Left renal cortex interstitium (tissue), 4 donors: ENCODE data around the gene ARHGEF1. TPM values are rescaled to one million over a fixed set of nuclear protein-coding genes. Genes with fewer than 3 reads are reported as not detected.
"Not testable (repeated sequence)": the region's sequence is repeated elsewhere in the genome, so short reads cannot be mapped to it uniquely, and the experiment has no call there.

Experiments used
- DNase-seq, 4 donors: peaks; one replicate each; pipeline ENCODE4 v3.0.0-alpha.2; 2013; ENCODE audit warnings: low read depth in 4 of 4, low spot score in 2 of 4, missing footprints in 1 of 4
- polyA plus RNA-seq, 4 donors: library from polyadenylated mRNA; unstranded; fragments of 120-200 nt; gene quantifications; one replicate each; pipeline ENCODE4 v1.2.1, GENCODE V29; 2013; ENCODE audit not compliant: insufficient read length in 4 of 4

The ARHGEF1 gene
- polyA plus RNA-seq, 4 donors: 32.1 to 77.6 (median 53.4) TPM

DNA sequence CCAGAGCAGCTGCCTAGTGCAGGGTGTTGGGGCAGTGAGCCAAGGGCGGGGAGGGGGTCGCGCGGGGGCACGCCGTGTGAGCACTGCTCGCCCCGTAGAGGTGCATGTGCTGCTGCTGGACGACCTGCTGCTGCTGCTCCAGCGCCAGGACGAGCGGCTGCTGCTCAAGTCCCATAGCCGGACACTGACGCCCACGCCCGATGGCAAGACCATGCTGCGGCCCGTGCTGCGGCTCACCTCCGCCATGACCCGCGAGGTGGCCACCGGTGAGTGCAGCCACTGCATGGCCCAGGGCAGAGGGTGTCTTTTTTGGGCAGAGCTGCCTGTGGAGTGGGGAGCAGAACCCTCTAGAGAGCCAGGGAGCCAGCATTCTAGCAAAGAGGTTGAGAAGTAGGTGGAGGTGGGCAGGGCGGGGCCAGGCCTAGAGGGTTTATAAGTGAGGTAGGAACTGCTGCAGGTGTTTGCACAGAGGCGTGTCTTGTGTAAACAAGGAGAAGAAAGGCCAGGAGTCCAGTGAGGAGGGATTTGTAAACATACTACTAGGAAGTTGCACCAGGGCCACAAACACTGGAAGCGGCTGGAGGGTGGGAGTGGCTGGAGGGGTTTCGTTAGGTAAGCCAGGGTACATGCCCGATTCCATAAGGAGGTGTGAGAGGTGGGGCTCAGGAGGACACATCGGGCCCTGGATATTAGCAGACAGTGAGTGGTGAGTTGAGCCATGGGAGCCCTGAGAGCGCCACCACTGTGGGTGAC, 21.3 kb downstream of the ARHGEF1 start:
- no peak for DNase-seq

DNA sequence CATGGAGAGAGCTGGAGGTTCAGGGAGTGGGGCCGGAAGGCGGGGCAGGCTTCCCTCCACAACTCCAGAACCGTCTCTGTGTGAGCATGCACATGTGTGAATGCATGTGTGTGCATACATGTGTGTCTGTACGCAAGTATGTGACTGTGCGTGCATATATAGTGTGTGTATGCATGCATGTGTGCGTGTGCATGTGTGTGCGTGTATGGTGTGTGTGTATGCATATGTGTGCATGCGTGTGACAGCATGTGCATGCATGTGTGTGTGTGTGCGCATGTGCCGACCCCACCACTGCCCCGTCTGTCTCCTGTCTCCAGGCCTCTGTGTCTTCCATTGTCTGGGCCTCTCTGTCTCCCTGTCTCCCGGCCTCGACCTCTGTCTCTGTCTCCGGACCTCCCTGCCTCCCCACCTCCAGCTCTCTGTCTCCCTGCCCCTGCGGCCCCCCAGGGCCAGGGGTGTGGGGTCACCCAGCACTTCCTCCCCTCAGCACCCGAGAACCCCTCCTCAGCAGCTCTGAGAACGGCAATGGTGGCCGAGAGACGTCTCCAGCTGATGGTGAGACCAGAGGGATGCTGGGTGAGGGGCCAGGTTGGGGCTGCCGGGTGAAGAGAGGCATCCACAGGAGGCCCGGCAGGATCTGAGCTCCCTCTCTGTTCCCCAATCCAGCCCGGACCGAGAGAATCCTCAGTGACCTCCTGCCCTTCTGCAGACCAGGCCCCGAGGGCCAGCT, 22.5 kb downstream of the ARHGEF1 start:
- no peak for DNase-seq

DNA sequence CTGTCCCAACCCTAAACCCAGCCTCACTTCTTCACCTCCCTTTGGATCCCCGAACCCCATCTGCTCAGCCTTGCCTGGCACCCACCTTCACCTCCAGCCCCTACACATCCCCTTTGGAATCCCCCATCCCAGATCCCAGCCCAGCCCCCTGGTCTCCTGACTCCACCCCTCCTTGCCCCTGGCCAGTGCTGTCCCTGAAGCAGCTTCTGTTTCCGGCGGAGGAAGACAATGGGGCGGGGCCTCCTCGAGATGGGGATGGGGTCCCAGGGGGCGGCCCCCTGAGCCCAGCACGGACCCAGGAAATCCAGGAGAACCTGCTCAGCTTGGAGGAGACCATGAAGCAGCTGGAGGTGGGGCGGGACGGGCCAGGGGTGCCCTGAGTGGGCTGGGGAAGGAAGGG, 23.3 kb downstream of the ARHGEF1 start:
- DNase-seq: no peak

DNA sequence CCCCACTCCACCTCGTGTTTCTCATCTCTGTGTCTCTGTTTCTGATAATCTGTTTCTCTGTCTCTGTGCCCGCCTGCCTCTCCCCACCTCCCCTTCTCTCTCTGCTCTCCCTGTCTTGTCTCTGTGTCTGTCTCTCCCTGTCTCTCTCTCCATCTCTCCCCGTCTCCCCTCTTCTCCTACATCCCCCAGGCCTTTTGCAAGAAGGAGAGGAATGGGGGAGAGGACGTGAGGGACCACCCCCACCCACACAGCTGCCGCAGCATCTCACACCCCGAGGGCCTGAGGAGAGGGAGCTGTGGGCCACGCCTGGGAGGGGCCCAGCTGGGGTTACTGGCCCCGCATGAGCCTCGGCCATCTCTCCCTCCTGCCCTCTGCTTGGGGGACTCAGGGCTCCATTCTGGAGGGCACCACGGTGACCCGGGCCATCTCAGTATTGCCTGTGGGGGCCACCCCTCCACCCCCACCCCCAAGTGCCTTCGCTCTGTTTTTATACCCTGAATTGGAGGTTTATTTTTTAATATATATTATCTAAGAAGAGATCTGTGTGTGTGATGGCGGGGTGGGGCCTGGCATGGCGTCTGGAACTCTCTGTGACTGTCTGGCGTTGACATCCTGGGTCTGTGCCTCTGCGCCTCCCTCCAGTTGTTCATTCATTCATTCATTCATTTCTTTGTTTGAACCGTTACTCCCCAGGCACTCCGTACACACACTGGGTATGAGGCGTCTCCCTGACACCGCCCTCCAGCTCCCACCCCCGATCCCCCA, 24.1 kb downstream of the ARHGEF1 start:
- no peak for DNase-seq

DNA sequence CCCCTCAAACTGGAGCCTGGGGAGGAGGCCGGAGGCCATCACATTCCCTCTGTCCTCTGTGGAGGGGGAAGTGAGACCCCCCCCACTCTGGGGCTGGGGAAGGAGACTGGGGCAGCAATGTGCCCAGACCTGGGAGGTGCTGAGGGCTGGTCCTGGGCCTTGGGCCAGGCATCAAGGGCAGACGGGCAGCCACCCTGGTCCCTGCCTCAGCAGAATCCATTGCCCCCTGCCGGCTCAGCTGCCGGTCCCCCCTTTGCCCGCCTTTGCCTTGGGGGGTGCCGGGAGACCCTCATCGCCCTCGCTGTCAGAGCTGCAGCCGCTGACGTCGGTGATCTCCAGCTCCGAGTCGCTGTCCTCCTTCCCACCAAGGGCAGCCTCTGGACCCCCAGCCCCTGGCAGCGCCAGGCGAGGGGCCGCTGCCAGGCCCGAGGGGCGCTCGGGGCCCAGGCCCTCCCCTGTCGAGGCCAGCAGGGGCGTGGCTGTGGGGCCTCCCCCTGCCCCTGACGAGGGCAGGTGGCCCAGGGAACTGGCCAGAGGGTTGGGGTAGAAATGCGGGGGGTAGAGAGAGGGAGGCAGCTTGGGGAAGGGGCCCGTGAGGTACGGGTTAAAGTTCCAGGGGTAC, 25.1 kb downstream of the ARHGEF1 start:
- no peak for DNase-seq

DNA sequence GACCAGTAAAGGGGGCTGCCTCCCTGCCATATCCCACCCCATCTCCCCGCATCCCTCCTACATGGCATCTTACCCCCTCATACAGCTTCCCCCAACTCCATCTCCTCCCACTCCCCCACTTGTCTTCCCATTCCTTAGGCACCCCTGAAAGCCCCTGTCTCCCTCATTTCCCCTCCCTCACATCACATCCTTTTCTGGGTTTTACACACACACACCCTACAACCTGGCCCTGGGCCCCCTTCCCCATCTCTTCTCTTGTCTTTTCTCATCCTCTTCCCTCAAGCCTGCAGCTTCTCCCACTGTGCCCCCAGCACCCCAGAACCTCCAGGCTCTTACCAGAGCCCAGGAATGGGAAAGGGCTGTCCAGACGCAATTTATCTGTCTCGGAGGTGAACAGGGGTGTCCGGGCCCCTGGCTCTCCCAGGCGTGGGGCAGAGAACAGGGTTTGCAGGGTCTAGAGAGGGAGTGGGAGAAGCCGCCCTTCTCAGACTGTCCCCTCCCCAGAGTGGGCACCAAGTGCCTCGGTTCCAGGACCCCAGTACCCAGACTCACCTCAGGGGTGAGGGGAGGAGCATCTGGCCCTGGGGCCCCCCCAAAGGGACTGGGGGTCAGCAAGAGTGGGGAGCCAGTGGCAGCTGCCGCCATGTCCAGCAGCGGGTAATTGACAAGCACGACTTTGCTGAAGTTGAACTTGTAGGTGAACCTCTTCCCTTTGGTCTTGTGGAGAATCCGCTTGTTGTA, 25.9 kb downstream of the ARHGEF1 start:
- DNase-seq: no peak

DNA sequence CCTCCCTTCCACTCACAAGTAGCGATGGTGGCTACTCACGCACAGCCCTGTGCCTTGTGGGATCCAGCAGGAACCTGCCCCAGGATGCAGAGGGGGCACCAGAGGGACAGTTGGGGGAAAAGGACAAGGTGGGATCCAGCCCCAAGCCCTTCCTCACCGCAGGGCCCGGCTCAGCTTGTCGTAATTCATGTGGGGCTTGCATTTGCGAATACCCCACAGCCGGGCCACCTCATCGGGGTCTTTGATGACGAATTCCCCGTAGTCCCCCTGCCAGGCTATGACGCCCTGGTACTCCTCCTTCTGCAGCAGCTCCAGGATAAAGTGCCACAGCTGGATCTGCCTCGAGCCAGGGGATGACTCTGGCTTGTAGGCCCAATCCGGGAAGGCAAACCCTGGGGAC, 26.7 kb downstream of the ARHGEF1 start:
- DNase-seq: no peak

DNA sequence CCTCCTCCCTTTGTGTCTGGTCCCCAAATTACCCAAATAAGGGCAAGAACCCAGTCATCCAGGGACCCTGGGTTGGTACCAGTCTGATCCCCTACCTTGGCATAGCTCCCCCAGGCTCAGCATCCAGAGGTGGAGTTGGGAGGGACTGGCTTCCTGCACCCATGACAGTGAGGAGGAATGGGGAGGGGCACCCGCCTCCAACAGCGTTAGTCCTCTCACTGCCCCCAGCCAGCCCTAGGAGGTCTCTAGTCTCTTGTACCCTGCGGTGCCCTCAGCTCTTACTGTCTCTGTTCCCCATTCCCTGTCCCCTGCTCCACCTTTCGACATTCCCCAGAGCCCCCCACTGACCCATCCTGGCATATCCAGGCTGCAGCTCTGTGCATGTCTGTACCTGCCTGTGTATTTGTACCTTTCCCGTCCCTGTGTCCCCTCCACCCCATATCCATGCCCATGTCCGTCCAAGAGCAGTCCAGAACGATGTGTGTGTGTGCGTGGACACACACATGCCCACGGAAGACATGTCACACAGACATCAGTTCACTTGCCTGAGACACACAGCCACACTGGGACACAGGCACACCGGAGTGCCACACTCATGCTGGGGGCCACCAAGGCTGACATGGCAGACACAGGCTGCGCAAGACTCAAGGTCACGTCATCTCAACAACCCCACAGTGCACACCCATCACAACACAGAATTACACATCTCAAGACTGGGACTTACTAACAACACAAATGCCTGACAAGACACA, 27.4 kb downstream of the ARHGEF1 start:
- no peak for DNase-seq

DNA sequence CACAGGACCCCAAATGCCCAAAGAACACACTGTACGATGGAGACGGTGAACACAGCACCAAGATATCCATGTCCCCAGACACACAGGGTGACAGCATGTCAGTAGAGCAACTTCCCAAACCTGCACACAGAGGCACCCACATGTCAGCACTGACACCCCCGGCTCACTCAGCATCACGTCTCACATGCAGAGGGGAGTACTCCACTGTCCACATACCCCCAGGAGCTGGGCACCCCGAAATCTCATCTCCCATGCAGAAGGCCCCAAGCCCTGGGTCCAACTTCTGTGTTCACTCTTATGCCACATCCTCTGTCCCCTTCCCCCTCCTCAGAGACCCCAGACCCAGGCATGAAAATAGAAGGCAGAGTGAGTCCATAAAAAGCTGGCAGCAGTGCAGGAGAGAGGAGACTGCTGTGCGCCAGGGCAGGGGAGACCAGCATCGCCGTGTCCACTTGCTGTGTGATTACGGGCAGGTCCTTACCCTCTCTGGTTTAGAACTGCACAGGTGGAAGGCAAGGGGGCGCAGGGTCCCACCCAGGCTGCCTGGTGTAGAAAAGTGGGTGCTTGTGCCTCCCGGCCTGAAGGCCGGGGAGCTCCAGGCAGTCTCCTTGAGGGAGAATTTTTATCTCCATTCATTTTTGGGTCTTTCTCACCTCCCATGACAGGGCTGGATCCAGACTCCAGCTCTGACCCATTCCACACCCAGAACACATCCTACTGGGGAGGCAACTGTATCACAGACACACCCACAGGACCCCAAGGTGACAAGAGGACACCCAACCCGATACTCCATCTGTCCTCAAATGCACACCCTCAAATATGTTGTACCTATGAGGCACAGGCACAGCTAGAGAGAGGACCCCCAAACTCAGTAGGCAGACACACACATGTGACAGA, 28.3 kb downstream of the ARHGEF1 start:
- DNase-seq: no peak

DNA sequence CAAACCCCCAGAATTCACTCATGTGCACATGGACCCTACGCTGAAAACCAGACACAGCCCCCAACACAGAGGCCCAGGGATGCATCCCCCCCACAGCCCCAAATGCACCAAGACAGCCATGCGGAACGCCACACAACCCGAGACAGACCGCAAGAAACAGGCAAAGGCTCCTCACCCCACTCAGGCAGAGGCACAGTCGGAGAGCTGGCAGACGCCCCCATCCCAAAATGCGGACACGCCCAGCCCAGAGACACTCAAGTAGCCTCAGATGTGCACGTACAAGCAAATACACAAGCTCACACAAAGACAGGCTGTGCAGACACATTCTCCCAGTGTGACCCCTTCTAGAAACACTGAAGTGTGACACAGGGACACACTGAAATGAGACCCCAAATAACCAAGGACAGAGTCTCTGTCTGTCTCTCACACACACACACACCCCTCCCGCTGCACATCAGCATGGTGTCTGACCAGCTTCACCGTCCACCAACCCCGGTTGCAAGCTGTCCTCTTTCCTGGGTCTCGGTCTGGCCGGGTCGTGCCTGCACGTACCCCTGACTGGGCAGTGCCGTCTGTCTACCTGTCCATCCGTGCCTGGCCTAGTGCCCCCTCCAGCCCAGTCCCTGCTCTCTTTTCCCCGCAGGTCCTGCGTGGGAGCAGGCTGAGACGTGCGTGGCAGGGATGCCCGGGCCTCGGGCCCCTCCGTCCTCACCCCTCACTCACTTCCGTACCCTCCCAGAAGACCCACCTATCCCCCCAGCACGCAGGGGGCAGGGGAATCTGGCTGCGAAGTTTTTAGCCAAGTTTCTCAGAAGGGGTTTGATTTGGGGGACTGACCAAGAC, 29.1 kb downstream of the ARHGEF1 start:
- no peak for DNase-seq

DNA sequence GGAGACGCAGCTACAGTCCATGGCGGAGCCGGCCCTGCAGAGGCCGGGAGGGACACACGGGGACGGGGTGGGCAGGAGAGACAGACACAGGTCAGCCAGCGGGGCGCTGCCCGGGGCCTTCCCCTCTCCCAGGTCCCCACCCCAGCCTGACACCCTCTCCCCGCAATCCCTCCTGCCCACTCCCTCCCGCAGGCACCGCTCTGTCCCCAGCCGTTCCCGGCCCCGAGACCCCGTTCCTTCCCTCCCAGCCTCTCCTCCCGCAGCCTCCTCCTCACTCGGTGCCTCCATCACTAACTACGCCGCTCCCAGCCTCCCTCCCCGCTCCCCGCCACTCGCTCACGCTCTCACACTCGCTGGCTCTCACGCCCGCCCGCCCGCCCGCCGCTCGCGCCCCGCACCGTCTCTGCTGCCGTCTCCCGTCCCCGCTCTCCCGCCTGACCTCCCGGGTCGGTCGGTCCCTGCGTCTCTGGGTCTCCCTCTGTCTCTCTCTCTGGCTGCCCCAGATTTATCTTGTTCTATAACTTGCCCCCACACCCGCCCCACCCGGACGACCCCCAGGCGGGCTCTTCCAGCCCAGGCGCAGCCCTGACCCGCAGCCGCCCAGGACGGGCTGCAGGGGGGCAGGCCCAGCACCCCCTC, 30.0 kb downstream of the ARHGEF1 start:
- DNase-seq: no peak

DNA sequence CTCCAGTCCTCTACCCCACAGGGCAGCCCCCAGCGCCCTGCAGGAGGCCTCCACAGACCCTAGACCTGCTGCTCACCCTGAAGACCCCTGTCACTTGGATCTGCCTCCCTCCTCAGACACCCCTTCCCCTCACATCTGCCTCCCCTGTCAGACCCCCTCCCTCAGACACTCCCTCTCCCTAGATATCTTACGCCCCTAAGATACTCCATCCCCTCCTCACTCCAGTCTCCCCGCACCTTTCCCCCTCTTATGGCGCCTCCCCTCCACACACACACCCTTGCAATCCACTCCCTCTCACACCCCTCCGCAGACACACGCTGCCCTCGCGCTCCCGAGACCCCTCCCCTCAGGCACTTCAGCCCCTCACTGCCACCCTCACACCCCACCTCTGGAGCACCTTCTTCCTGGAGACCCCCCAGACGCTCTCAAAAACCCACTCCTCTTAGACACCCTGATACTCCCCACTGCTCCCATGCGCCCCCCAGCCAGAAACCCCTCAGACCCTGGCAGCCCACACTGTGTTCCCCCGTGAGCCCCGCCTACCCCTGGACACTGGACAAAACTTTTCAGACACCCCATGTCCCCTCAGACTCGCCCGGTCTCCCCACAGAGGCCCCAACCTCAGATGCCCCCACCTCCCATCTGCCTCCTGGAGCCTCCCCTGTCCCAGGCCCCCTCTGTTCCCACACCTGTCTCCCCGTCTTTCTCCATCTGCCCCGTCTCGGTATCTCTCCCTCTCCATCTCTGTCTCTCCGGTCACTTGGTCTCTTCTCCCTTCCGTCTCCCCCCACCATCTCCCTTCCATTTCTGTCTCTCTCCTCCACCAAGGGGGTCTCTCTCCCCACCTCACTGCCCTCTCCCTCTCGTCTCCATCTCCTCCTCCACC, 30.8 kb downstream of the ARHGEF1 start:
- DNase-seq: no peak

DNA sequence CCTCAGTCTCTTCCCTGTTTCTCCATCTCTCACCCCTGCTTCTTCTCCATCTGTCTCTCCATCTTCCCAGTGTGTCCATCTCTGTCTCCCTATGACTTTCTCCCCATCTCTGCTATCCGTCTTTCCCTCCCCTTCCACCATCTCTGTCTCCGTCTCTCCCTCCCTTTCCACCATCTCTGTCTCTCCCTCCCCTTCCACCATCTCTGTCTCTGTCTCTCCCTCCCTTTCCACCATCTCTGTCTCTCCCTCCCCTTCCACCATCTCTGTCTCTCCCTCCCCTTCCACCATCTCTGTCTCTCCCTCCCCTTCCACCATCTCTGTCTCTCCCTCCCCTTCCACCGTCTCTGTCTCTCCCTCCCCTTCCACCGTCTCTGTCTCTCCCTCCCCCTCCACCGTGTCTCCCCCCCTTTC, 31.4 kb downstream of the ARHGEF1 start:
- DNase-seq: not testable (repeated sequence)

DNA sequence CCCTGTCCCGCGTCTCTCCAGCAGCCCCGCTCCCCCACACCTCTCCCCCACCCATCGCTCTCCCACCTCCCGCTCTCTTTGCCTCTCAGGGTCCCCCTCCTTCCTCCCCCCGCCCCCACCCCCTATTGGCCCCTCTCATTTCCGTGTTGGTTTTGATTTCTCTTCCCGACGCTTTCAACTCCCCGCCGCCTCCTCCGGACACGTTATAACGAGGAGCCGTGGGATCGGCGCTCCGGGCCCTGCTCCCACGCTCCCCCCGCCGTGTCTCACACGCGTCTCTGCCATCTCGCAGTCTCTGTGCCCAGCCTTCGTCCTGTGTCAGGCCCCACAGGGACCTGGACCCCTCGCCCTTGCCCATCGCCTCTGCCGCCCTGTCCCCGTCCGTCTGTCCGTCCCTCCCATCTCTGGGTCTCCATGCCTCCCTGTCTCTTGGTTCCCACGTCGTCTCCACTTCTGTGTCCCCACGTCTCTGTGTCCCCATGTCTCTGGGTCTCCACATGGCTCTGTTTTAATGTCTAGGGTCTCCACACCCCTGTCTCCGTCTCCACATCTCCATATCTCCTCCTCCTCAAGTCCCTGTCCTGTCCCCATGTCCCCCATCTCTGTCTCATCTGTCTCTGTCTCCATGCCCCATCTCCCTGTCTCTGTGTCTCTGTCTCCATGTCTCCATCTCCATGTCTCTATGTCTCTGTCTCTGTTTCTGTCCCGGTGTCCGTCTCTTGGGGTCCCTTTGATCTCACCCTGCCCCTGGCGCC, 32.2 kb downstream of the ARHGEF1 start:
- DNase-seq: no peak

DNA sequence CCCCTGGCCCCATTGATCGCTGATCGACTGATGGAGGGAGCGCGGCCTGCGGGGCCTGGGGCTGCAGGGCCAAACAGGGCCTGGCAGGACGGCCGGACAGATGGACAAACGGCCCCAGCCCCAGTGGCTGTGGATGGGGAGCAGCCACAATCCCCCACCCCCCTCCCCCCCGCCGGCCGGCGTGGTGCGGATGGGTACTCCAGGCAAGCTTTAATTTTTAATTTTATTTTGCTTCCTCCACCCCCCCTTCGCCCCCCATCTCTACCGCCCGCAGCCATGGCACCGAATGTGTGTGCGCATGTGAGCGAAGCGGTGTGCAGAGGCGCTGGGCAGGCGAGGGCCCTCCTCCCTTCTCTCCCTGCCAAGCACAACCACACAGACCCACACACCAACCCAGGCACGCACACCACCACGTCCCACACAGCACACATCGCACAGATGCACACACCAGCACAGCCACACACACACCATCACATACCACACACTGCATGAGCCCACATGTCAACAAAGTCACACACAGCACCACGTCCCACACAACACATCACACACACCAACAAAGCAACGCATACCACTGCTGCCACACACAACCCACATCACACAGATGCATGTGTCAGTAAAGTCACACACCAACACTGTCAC, 32.9 kb downstream of the ARHGEF1 start:
- DNase-seq: no peak
